Esophagus squamous epithelium (tissue), 4 donors: ENCODE data around the gene CDK5RAP2.

Experiments used
- POLR2A ChIP-seq, 4 donors: fragments of 450-650 bp; IDR thresholded peaks; one replicate each; pipeline ENCODE4 v1.6.1; 2017; ENCODE audit warnings: antibody characterized with exemption in 4 of 4, mild to moderate bottlenecking in 4 of 4, moderate library complexity in 3 of 4
- TF ChIP-seq, protein P1 (sequence below), 6 experiments: fragments of 450-650 bp in 4 of 6; fragments of 200-600 bp in 2 of 6; sonication (generic) in 2 of 6; IDR thresholded peaks; one replicate each; pipeline ENCODE4 v1.5.1; 2016 to 2019; ENCODE audit warnings: antibody characterized with exemption in 6 of 6, mild to moderate bottlenecking in 4 of 6, moderate library complexity in 4 of 6

DNA sequence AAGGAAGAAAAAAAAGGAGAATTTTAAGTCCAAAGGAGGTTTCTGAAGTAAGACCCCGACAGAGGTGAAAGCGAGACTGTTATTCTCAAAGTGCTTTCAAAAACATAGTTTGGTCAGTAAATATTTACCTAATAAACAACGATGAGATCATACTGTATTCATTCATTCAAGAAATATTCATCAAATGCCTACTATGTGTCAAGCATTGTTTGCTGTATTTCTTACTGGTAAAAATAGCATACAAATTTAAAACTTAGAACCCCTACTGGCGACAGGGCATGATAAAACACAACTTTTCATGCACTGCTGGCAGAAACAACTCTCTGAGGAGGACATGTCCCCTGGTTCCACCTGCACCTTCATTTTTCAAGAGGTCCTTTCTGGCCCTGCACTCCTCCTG lies 190.7 kb downstream of the CDK5RAP2 start:
- TF ChIP-seq, protein P1, sequence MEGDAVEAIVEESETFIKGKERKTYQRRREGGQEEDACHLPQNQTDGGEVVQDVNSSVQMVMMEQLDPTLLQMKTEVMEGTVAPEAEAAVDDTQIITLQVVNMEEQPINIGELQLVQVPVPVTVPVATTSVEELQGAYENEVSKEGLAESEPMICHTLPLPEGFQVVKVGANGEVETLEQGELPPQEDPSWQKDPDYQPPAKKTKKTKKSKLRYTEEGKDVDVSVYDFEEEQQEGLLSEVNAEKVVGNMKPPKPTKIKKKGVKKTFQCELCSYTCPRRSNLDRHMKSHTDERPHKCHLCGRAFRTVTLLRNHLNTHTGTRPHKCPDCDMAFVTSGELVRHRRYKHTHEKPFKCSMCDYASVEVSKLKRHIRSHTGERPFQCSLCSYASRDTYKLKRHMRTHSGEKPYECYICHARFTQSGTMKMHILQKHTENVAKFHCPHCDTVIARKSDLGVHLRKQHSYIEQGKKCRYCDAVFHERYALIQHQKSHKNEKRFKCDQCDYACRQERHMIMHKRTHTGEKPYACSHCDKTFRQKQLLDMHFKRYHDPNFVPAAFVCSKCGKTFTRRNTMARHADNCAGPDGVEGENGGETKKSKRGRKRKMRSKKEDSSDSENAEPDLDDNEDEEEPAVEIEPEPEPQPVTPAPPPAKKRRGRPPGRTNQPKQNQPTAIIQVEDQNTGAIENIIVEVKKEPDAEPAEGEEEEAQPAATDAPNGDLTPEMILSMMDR (IDR thresholded peaks at IDR 0.05): no peak
- no peak for TF ChIP-seq POLR2A (IDR thresholded peaks at IDR 0.05)
